GM12801 (cell line): Measurements from ENCODE around the gene MEF2D.

ENCODE experiments used
- CTCF ChIP-seq: IDR thresholded peaks from one replicate; pipeline ENCODE4 v1.5.1; 2011; ENCODE audit warnings: control low read depth; ENCODE audit not compliant: insufficient read length; ENCODE audit errors: extremely low read depth

MEF2D gene

GRCh38 chr1:156455362-156455761 lies 45.2 kb downstream of the MEF2D start:
- TF ChIP-seq CTCF = no peak

- no peak for TF ChIP-seq CTCF
Measured at GRCh38 chr1:156452907-156453306, 47.7 kb downstream of the MEF2D start.

- no peak for TF ChIP-seq CTCF
Measured at GRCh38 chr1:156451505-156452160, 48.9 kb downstream of the MEF2D start.

- no peak for TF ChIP-seq CTCF
Measured at GRCh38 chr1:156448134-156448967, 52.2 kb downstream of the MEF2D start.

- TF ChIP-seq CTCF = peak; percentile 23
Measured at GRCh38 chr1:156445789-156446263, 54.7 kb downstream of the MEF2D start.

GRCh38 chr1:156444407-156445001 lies 56.1 kb downstream of the MEF2D start:
- TF ChIP-seq CTCF = no peak

GRCh38 chr1:156443286-156443685 lies 57.3 kb downstream of the MEF2D start:
- no peak for TF ChIP-seq CTCF
